Mucosa of descending colon (tissue), 3 donors: ENCODE data around the gene USP44. TPM values are rescaled to one million over a fixed set of nuclear protein-coding genes. Genes with fewer than 3 reads are reported as not detected.
A peak's percentile ranks its signal among the peaks of the same experiment; 100 is the strongest.
"Not testable (repeated sequence)": the region's sequence is repeated elsewhere in the genome, so short reads cannot be mapped to it uniquely, and the experiment has no call there.

Source experiments
- ATAC-seq: fragments of 200-7000 bp; cut with Tn5 transposase; one replicate; pipeline ENCODE4 v1.9.1; 2020; ENCODE audit warnings: mild to moderate bottlenecking, moderate library complexity
- DNase-seq, 3 donors: peaks; one replicate each; pipeline ENCODE4 v3.0.0-alpha.2; 2020
- H3K36me3 ChIP-seq: fragments of 200-600 bp; one replicate; pipeline ENCODE4 v1.8.0; 2021; ENCODE audit warnings: low read depth, mild to moderate bottlenecking
- H3K4me1 ChIP-seq: fragments of 200-600 bp; one replicate; pipeline ENCODE4 v1.8.0; 2021; ENCODE audit warnings: low read depth, mild to moderate bottlenecking
- H3K4me3 ChIP-seq: fragments of 200-600 bp; one replicate; pipeline ENCODE4 v1.8.0; 2021; ENCODE audit warnings: mild to moderate bottlenecking
- H3K9me3 ChIP-seq: fragments of 200-600 bp; one replicate; pipeline ENCODE4 v1.8.0; 2021; ENCODE audit warnings: mild to moderate bottlenecking
- CTCF ChIP-seq: fragments of 200-600 bp; IDR thresholded peaks from one replicate; pipeline ENCODE4 v1.8.0; 2022; ENCODE audit warnings: antibody characterized with exemption, mild to moderate bottlenecking
- intact Hi-C, 2 donors: fragments of 100-400 bp; cut with DNase I in 1 of 2; cut with micrococcal nuclease in 1 of 2; formaldehyde crosslinking; loops; one replicate each; pipeline versions ENCODE4 v1.11.0 to v1.11.1; 2022; cut with DNase I, micrococcal nuclease
- total RNA-seq, 3 donors: library from RNA; stranded (reverse); fragmentation: NEBNext Ultra II Directional in 2 of 3; extraction: Animal tissue kit (Norgen Biotek cat#: 25700) in 2 of 3; gene quantifications; one replicate each; pipeline versions ENCODE4 v1.2.1 to v1.2.4, GENCODE V29; 2021 to 2023
- donor health status: DM: no; HTN: no; CAD: no; lungs with moderate emphysema.
- donor health status: DM: no; HTN: no; CAD: no.
- donor health status: DM: no; HTN: yes; CAD: no.

The USP44 gene
- total RNA-seq, 3 donors from 2014 or later = 0.20 to 1.7 (median 0.53) TPM

- H3K36me3 ChIP-seq = no peaks in the 10 kb centered on the region
- no peaks in the 10 kb centered on the region for H3K4me1 ChIP-seq
- no peak for ATAC-seq
- intact Hi-C loops = no loop called here
- DNase-seq = no peak
- no peak overlapping the region for H3K4me3 ChIP-seq
- TF ChIP-seq CTCF = no peak
- H3K9me3 ChIP-seq = no peaks in the 10 kb centered on the region
These were observed 54.2 kb downstream of the USP44 start for GRCh38 chr12:95497031-95497430.

- DNase-seq (no peak), ATAC-seq (no peak)
- intact Hi-C loops = no loop called here
- Histone ChIP-seq H3K4me1 (no peaks in the 10 kb centered on the region), H3K4me3 (no peak overlapping the region), H3K36me3 (no peaks in the 10 kb centered on the region), H3K9me3 (no peaks in the 10 kb centered on the region)
- TF ChIP-seq CTCF = no peak
These were observed 55.8 kb downstream of the USP44 start for GRCh38 chr12:95495433-95495832.

- no peaks in the 10 kb centered on the region for H3K36me3 ChIP-seq
- H3K9me3 ChIP-seq = no peaks in the 10 kb centered on the region
- H3K4me3 ChIP-seq = no peak overlapping the region
- no peak for DNase-seq
- TF ChIP-seq CTCF = no peak
- no peak for ATAC-seq
- H3K4me1 ChIP-seq = no peaks in the 10 kb centered on the region
- intact Hi-C loops = no loop called here
These were observed 56.4 kb downstream of the USP44 start for GRCh38 chr12:95494888-95495287.

- Histone ChIP-seq H3K4me1 (no peaks in the 10 kb centered on the region), H3K36me3 (no peaks in the 10 kb centered on the region), H3K9me3 (no peaks in the 10 kb centered on the region), H3K4me3 (no peak overlapping the region)
- ATAC-seq = no peak
- intact Hi-C loops = no loop called here
- no peak for DNase-seq
- TF ChIP-seq CTCF = no peak
These were observed 58.8 kb downstream of the USP44 start for GRCh38 chr12:95492462-95492861.

- intact Hi-C loops = no loop called here
- no peak for DNase-seq
- ATAC-seq = peak; percentile 30
- no peak for TF ChIP-seq CTCF
- no peaks in the 10 kb centered on the region for H3K36me3 ChIP-seq
- H3K4me3 ChIP-seq = no peak overlapping the region
- H3K4me1 ChIP-seq = no peaks in the 10 kb centered on the region
- H3K9me3 ChIP-seq = no peaks in the 10 kb centered on the region
These were observed 64.3 kb downstream of the USP44 start for GRCh38 chr12:95487024-95487423.

- TF ChIP-seq CTCF = no peak
- Histone ChIP-seq H3K9me3 (no peaks in the 10 kb centered on the region), H3K4me3 (no peak overlapping the region), H3K36me3 (no peaks in the 10 kb centered on the region), H3K4me1 (no peaks in the 10 kb centered on the region)
- DNase-seq (no peak), ATAC-seq (no peak)
- intact Hi-C loops = no loop called here
These were observed 66.8 kb downstream of the USP44 start for GRCh38 chr12:95484524-95484923.

- H3K4me1 ChIP-seq, intact Hi-C loops, DNase-seq, H3K4me3 ChIP-seq, H3K36me3 ChIP-seq, H3K9me3 ChIP-seq, ATAC-seq: not testable (repeated sequence)
These were observed 68.7 kb downstream of the USP44 start for GRCh38 chr12:95482564-95482963.
